AG04450 (cell line): Measurements from ENCODE around the gene PDX1. TPM values are rescaled to one million over a fixed set of nuclear protein-coding genes. Genes with fewer than 3 reads are reported as not detected.

Source experiments
- CTCF ChIA-PET: fragments of 300-600, 350-600 bp; formaldehyde crosslinking; extraction: SDS; loops from one replicate; lab custom pipeline; 2022; ENCODE audit warnings: antibody characterized with exemption, inconsistent platforms; lab: Charles Lee
- POLR2A ChIA-PET: fragments of 350-600 bp; formaldehyde crosslinking; extraction: SDS; loops from one replicate; lab custom pipeline; 2021; ENCODE audit warnings: antibody characterized with exemption, inconsistent platforms; lab: Yijun Ruan, JAX
- DNase-seq: peaks from one replicate; pipeline ENCODE4 v3.0.0-alpha.2; 2011; ENCODE audit warnings: low read depth, low spot score
- H3K27ac ChIP-seq: one replicate; pipeline ENCODE4 v1.5.1; 2012; ENCODE audit warnings: low read depth, low read length, control low read depth
- H3K27me3 ChIP-seq: one replicate; pipeline ENCODE4 v1.6.0; 2012; ENCODE audit warnings: low read length; ENCODE audit not compliant: control insufficient read depth, insufficient read depth
- H3K4me3 ChIP-seq: 2 replicates; pipeline ENCODE4 v1.5.1; 2011; ENCODE audit warnings: mild to moderate bottlenecking, low read depth, low read length, control low read depth
- H3K9me3 ChIP-seq: 2 replicates; pipeline ENCODE4 v1.5.1; 2012; ENCODE audit warnings: low read length; ENCODE audit not compliant: control insufficient read depth, insufficient read depth
- CTCF ChIP-seq: IDR thresholded peaks from 2 replicates; pipeline ENCODE4 v1.5.1; 2011; ENCODE audit warnings: low read depth, low read length, control low read depth, inconsistent platforms
- polyA plus RNA-seq: library from polyadenylated mRNA; depleted of rRNA; stranded (reverse); fragments of >200 nt; gene quantifications from 2 replicates; pipeline ENCODE4 v1.2.3, GENCODE V29; 2011

PDX1 gene
- polyA plus RNA-seq, 1 experiment, result not detected

DNA sequence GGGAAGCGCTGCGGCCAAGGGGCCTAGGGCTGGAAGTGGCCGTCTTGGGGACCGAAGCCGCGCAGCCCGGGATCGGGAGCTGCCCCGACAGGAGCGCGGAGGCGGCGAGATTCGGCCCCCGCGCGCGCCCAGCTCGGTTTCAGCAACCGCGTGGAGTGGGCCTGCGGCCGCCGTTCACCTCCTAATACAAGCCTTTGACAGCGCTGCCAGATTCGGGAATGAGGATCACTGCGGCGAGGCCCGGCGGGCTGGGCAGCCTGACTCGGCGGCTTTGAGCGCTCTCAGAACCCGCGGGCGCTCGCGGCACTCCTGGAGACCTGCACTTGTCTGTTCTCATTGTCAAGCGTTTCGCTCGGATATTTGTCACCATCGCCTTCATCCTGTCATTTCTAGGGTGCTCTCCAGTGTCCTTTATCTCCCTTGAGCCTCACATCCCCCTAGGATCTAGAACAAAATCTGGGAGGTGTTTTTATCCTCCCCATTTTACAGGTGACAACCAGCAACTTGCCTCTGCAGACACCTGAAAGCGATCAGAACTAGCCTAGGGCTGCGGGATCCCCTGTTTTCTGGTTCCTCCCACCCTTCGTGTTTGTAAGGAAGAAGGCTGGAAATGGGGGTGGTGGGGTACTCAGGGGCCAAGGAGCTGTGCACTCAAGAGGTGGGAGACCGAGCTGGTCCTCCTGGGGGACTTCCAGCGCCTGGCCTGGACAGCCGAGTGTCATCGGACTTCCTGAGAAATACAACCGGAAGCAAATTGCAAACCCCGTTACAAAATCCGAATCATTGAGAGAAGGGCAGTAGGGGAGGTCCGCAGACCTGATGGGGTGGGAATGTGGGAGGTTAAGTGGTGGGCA lies 50.8 kb downstream of the PDX1 start:
- TF ChIP-seq CTCF, result no peak
- no peak for DNase-seq
- Histone ChIP-seq H3K4me3 (no peak overlapping the region), H3K27me3 (peaks cover 96% of the 10 kb centered on the region), H3K9me3 (no peaks in the 10 kb centered on the region; the same call in 1 of the 2 replicates), H3K27ac (no peak overlapping the region)
- POLR2A ChIA-PET, result no interaction called here
- CTCF ChIA-PET, result interaction anchor here (1.4 kb wide), 1 partner anchor 13 kb away, joined by 3 read pairs; no protein-coding TSS in a partner anchor

GRCh38 chr13:27971236-27971645 lies 51.4 kb downstream of the PDX1 start:
- DNase-seq, result no peak
- H3K27ac ChIP-seq, result no peak overlapping the region
- no peak for TF ChIP-seq CTCF
- CTCF ChIA-PET, result interaction anchor here (1.1 kb wide), 1 partner anchor 18 kb away, joined by 4 read pairs; no protein-coding TSS in a partner anchor
- H3K9me3 ChIP-seq, result no peaks in the 10 kb centered on the region; the same call in 1 of the 2 replicates
- POLR2A ChIA-PET, result no interaction called here
- peaks cover 96% of the 10 kb centered on the region for H3K27me3 ChIP-seq
- no peak overlapping the region for H3K4me3 ChIP-seq

- no peaks in the 10 kb centered on the region; the same call in 1 of the 2 replicates for H3K9me3 ChIP-seq
- H3K27me3 ChIP-seq, result peaks cover 96% of the 10 kb centered on the region
- ChIA-PET POLR2A (no interaction called here), CTCF (interaction anchor here (1.1 to 1.3 kb wide), 3 partner anchors 13 to 610 kb away, joined by 3 to 5 read pairs (median 4); no protein-coding TSS in a partner anchor)
- DNase-seq, result no peak
- no peak overlapping the region for H3K4me3 ChIP-seq
- H3K27ac ChIP-seq, result no peak overlapping the region
- no peak for TF ChIP-seq CTCF
Observed at GRCh38 chr13:27971776-27972477, 52.1 kb downstream of the PDX1 start.

- no peak for TF ChIP-seq CTCF
- Histone ChIP-seq H3K27me3 (peaks cover 96% of the 10 kb centered on the region), H3K27ac (no peak overlapping the region), H3K9me3 (no peaks in the 10 kb centered on the region; the same call in 1 of the 2 replicates), H3K4me3 (no peak overlapping the region)
- ChIA-PET POLR2A (no interaction called here), CTCF (interaction anchor here (0.7 to 1.3 kb wide), 4 partner anchors 12 to 611 kb away, joined by 3 to 5 read pairs (median 4); no protein-coding TSS in a partner anchor)
- no peak for DNase-seq
Observed at GRCh38 chr13:27972478-27972820, 52.6 kb downstream of the PDX1 start.
